GM19455 (cell line): ENCODE results near the gene SOBP.

Source experiments
- ATAC-seq: cut with Tn5 transposase; IDR thresholded peaks from one replicate; pipeline ENCODE4 v1.9.1; 2021; ENCODE audit not compliant: unreplicated experiment

SOBP gene

DNA sequence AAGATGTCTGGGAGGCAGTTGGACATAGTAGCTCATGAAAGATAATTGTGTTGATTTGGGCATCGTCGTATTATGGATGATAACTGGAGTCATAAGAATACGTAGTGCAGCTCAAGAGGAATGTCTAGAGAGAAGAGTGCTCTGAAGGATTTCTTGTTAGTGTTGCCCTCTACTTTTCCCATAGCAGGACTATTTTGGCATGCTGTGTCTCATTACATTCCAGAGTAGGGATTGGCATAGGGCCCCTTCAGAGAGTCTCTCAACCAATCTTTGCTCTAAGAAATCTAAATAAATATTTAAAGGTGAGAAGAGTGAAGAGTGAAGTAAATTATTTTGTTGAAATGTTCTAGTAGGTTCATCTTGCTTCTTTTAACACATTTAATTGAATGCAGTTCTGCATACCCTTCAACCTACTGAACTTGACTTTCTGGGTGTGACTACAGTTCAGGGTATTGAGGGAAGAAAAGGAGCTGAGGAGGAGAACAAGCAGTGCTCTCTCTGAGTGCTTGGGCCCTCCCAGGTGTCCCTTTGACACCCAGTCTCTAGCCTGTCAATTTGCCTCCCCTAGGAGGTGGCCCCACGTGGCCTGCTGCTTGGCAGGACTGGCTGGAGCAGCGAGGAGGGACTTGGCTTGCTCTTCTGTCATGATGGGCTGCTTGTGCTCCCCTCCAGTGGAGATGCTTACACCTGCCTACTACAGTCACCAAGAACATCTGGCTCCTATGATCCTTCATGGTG lies 33.3 kb downstream of the SOBP start:
- ATAC-seq = no peak

GRCh38 chr6:107523794-107524193 lies 33.9 kb downstream of the SOBP start:
- ATAC-seq = no peak

DNA sequence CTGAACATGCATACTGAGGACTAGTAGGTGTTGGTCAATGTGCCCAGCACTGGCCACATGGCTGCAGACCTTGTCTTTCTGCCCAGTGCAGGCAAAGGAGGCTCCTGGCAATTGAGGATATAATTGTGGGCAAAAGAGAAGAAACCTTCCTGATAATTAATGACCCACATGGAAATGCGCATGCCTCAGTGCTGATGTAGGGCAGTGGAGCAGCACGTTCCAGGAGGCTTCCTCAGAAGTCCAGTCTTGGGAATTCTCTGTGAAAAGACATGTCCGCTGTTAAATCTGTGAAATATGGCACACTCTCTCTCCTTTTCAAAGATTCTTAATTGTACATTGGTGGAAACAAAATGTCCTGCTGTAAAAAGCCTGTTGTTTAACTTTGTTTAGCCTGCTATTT lies 34.7 kb downstream of the SOBP start:
- no peak for ATAC-seq

DNA sequence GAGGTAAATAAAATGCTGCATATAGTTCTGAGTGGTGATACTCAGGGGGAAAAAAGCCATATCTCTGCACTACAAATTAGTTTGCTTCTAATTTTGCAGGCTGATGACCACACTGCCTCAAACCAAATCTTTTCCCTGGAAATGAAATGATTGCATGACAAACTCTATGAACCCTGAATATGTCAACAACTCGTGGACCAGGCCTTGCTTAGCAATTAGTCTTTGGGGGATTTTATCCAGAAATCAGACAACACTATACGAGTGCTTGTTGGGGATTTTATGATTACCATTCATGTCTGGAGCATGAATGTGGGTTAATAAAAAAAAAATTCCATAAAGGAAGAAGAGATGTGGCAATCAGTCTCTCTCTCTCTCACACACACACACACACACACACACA lies 42.0 kb downstream of the SOBP start:
- no peak for ATAC-seq

DNA sequence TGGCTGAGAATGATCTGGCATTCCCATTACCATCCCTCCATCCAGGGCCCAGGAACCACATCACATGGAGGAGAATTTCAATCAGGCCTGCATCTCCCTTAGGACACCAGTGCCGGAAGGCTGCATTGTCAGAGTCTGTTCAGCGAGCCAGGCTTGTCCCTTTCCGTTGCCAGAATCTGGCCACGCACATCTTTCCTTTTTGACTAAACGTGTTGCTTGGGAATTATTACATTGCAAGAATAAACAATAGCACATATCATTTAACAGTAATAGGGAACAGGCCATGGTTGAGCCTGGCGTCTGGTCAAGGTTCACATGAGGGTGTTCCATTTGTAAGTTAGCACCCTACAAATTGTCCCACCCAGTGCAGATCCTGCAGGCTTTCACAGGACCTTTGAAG lies 42.8 kb downstream of the SOBP start:
- no peak for ATAC-seq

DNA sequence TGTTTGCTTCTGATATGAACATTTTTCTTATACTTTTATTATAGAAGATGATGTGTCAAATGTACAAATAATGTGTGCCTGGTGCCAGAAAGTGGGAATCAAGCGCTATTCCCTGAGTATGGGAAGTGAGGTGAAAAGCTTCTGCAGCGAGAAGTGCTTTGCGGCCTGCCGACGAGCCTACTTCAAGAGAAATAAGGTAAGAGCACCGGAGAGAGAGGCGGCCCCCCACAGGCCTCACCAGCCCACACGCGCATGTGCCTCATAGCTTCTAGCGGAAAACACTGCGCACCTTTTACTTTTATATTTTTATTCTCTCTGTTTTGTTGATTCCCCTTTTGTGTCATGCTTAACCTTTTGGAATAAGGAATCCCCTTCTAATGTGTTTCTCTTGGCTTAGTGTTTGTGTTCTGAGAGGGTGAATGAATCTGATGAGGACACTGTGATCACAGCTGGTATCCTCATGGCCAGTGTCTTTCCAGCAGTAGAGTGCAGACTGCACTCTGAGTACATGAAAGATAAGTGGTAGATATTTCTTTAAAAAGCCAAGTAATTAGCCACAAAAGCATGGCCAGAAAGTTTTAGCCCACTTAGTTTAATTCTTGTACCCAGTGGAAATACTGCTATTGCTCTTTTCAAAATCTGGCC lies 43.6 kb downstream of the SOBP start:
- ATAC-seq = no peak

DNA sequence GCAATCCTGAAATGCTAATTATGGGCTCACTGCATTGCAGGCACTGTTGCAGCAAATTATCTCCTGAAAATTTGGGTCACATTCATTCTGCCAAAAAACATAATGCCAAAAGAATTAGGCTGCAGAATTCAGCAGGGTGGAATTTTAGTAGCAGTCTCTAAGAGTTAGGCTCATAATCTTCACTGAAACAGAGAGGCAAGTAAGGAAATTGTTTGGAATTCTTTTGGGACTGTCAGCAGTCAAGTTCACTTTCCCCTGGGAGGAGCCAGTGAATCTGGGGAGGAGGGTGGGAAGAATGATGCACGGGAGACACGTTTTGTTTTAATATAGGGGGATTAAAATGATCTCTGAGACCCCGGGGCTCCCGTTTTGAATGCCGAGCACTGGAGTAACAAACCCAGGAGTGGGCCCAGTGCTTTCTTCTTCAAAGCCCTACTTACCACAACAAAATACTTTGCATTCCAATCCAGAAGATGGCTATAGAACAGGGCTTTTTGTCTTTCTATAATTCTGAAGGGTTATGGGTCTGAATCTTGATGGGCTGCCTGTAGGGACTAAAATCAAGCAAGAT lies 44.7 kb downstream of the SOBP start:
- ATAC-seq = no peak

DNA sequence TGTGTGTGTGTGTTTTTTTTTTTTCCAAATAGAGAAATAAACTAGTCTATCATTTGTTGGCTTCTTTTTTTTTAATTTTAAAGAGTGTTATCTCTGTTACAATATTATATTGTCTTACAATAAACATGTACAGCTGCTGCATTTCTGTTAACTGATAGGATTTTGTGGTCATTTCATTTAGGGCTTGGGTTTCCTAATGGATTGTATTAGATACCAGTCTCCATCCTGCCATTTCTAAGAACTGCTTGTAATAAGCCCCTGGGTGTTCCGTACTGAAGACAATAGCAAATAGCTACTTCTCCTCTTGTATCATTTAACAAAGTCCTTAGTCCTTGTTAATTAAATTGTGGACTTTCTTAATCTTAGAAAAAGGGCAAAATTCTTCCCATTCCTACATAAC lies 45.7 kb downstream of the SOBP start:
- ATAC-seq = no peak

GRCh38 chr6:107536180-107536961 lies 46.5 kb downstream of the SOBP start:
- ATAC-seq = no peak

DNA sequence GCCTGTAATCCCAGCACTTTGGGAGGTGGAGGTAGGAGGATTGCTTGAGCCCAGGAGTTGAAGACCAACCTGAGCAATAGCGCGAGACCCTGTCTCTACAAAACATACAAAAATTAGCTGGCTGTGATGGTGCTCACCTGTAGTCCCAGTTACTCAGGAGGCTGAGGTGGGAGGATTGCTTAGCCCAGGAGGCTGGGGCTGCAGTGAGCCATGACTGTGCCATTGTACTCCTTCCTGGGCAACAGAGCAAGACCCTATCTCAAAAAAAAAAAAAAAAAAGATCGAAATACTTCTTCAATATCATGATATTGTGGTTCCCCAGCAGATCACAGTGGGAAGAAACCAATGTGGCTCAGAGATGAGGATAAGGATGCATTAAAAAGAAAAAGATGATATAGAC lies 47.6 kb downstream of the SOBP start:
- no peak for ATAC-seq

DNA sequence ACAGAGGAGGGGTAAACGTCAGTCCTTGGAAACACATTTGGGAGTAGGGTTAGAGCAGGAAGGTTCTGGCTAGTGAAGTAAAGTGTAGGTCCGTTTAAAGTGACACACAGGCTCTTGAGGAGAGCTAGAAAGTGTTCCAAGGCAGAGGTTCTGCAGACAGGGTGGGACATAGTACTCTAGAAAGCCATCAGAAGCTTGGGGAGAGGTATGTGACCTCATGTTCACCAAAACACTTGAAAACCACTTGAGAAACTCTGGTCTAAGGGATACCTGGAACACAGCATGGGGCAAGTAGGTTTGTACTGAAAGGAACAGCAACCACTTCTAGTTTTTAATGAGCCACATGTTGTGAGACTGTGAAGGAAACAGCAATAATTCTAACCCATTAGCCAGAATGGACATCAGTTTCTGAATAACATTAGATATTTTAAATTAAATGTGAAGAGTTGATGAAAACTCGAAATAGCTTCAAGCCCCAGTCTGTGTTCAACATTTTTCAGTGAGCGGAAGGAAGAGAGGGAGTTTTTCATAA lies 49.0 kb downstream of the SOBP start:
- ATAC-seq = no peak

DNA sequence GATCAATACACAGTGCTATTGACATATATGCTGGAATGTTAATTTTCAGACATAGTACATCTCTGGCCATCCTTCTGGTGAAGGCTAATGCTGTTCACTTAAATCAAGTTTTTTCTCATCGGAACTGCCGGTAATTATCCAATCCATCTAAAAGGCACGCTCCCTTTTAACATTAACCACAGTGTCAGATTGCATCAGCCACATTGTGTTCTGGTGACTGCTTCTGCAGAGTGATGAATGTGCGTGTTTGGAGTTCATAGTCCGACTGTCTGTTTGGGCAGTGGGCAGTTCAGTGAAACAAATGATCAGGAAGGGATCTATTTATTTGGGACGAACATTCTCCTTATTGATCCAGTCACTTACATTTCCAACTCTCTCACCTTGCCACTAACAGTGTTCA lies 49.5 kb downstream of the SOBP start:
- ATAC-seq = no peak

DNA sequence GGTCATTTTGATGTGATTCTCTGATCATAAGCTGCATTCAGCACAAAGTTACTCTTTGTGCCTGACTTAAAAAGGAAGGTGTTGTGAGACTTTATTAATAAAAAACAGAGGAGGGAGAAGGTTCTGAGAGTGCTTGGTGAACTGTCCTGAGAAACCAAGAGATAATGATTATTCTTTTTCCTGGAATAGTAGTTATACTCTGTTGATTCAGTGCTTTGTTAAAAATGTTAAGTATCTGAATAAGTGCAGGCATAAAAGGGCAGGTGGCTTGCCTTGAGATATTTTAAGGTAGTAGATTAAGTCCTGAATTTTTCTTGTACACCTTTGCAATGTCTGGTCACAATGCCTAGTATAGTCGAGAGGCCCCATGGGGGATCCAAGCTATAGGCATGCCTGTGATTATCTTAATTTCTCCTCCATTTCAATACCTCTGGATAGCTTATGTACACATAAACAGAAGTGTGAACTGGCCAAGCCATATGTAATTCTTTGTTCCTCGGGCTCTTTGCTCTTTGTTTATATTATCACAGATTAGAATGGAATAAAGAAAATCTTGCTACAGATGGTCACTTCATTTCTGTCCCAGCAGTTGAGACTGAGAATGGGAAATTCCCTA lies 50.0 kb downstream of the SOBP start:
- no peak for ATAC-seq

GRCh38 chr6:107540465-107540857 lies 50.5 kb downstream of the SOBP start:
- ATAC-seq = no peak

- no peak for ATAC-seq
These were observed 52.3 kb downstream of the SOBP start for GRCh38 chr6:107542192-107542668.

DNA sequence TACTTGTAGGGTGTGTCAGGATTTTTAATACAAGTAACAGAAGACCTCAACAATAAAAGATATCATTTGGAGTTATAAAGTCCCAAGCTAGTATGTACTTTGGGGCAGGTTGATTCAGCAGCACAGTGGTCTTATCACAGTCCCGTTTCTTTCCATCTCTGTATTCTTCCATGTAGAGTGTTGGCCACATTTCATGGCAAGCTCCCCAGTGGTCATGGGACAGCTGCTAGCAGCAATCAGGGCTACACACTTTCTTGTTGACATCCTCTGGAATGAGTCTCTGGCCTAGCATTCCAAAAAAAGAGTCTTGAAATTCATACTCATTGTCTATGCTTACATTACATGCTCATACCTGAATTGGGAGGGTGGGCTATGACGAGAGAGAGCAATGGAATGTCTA lies 53.2 kb downstream of the SOBP start:
- no peak for ATAC-seq

- no peak for ATAC-seq
These were observed 53.6 kb downstream of the SOBP start for GRCh38 chr6:107543567-107543966.

GRCh38 chr6:107545763-107546162 lies 55.8 kb downstream of the SOBP start:
- ATAC-seq = no peak

- ATAC-seq = no peak
These were observed 57.0 kb downstream of the SOBP start for GRCh38 chr6:107546691-107547450.

GRCh38 chr6:107547451-107547840 lies 57.5 kb downstream of the SOBP start:
- no peak for ATAC-seq
